KOPT-K1 (cell line): ENCODE measurements around the gene PLEKHO1.
A peak's percentile ranks its signal among the peaks of the same experiment; 100 is the strongest.

ENCODE experiments used
- H3K27ac ChIP-seq: fragments of 200-600 bp; sonication (generic); 2 replicates; pipeline ENCODE4 v1.5.1; 2016; ENCODE audit warnings: antibody characterized with exemption, mild to moderate bottlenecking, low read depth, low read length; ENCODE audit not compliant: poor library complexity, severe bottlenecking
- H3K36me3 ChIP-seq: fragments of 200-600 bp; sonication (generic); 2 replicates; pipeline ENCODE4 v1.5.1; 2017; ENCODE audit warnings: antibody characterized with exemption, mild to moderate bottlenecking, low read length, moderate library complexity; ENCODE audit not compliant: insufficient read depth
- H3K9me3 ChIP-seq: fragments of 200-600 bp; sonication (generic); 2 replicates; pipeline ENCODE4 v1.5.1; 2017; ENCODE audit warnings: antibody characterized with exemption, low read length, mild to moderate bottlenecking; ENCODE audit not compliant: insufficient read depth, poor library complexity, severe bottlenecking

The PLEKHO1 gene

GRCh38 chr1:150156868-150157603, 7.3 kb downstream of the PLEKHO1 start:
- Histone ChIP-seq H3K36me3 (peaks cover 90% of the 10 kb centered on the region), H3K27ac (peak overlapping the region; percentile 4), H3K9me3 (no peaks in the 10 kb centered on the region)

- Histone ChIP-seq H3K27ac (peak overlapping the region; percentile 70), H3K36me3 (peaks cover 65% of the 10 kb centered on the region)
Observed at GRCh38 chr1:150159550-150159949, 9.8 kb downstream of the PLEKHO1 start.

GRCh38 chr1:150160964-150161621, 11.4 kb downstream of the PLEKHO1 start:
- H3K27ac ChIP-seq, result peak overlapping the region; percentile 70
- peaks cover 50% of the 10 kb centered on the region for H3K36me3 ChIP-seq
- H3K9me3 ChIP-seq, result no peaks in the 10 kb centered on the region

More at GRCh38 chr1:150159550-150159949, 9.8 kb downstream of the PLEKHO1 start:
- H3K9me3 ChIP-seq, result no peaks in the 10 kb centered on the region

DNA sequence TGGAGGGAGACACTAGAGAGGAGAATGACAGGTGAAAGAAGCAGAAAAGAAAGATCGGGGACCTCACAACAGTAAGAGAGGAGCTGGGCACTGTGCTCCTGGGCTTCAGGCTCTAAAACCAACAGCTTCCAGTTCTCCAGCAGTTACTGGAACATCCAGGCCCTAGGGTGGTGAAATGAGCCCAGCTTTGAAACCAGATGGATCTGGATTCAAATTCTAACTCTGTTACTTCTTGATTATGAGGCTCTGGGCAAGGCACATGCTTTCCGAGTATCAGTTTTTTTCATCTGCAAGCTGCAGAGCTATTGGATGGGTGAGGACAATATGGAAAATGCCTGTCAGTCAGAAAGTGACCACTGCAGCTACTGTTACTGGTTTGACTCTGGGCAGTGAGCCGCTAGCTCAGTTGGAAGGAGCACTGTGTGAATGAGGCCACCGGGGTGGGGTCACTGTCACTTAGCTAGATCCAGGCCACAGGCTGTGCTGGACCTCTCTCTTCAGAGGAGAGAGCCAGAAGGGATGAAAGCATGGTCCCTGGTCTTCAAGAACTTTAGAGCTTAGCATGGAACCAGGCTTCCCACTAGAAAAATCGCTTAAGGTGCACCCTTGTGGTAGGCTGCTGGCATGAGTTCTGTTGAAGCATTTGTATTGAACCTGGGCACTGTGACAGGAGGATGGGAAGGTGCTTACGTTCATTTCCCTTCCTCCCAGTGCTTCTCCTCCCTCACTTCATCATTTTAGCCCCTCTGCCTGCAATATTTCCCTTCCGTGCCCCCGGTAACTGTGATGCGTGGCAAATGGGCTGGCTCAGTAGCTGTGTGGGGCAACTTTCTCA, 12.2 kb downstream of the PLEKHO1 start:
- H3K27ac ChIP-seq, result peak overlapping the region; percentile 70
- no peaks in the 10 kb centered on the region for H3K9me3 ChIP-seq
- peaks cover 41% of the 10 kb centered on the region for H3K36me3 ChIP-seq

DNA sequence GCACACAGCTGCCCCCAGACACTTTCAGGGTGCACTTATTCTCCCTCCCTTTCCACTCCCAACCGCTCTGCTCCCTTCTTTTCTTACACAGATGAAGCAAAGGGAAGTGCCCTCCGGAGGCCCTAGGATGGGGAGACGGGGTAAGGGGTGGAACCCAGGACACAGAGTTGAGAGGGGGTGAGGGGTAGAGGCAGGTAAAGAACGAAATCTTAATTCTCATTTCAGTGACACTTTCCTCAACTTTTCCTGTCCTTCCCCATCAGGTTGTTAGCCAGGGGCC, 12.8 kb downstream of the PLEKHO1 start:
- Histone ChIP-seq H3K36me3 (peaks cover 36% of the 10 kb centered on the region), H3K27ac (peak overlapping the region; percentile 70), H3K9me3 (no peaks in the 10 kb centered on the region)

DNA sequence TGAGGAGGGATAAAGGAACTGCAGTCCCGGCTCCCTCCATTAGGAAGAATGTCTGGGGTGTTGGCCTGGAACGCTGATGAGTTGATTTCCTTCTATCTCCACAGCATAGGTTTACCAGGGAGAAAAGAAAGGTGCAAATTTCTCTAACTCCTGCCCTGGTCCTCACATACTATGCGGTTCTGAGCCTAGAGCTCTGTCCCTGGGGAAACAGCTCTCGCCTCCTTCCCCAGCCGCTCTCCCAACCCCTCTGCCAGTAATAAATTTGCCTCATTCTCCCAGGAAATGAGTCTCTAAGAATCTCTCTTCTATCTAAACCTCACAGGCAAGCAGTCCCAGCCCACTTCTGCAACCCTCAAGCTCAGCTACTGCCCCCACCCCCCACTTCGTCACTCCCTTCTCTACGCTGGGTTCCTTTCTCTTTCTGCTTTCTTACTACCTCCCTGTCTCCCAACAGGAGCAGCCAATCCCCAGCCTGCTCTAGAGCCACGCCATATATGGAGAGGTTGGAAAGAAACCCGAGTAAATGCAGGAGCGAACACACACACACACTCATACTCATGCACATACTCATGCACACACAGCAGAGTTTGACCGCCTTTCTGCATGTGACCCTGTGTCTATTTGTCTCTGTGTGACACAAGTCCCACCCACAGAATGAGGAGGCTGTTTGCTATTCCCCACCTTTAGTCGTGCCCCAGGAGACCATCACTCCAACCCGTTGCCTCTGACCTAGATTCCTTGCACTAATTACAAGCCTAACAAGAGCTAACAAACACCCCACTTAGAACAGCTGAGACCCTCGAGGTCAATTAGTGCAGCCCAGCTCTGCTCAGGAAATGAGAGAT, 13.4 kb downstream of the PLEKHO1 start:
- Histone ChIP-seq H3K27ac (peak overlapping the region; percentile 70), H3K36me3 (peaks cover 30% of the 10 kb centered on the region), H3K9me3 (no peaks in the 10 kb centered on the region)

GRCh38 chr1:150164224-150164623, 14.5 kb downstream of the PLEKHO1 start:
- Histone ChIP-seq H3K36me3 (peaks cover 19% of the 10 kb centered on the region), H3K27ac (peak overlapping the region; percentile 70), H3K9me3 (no peaks in the 10 kb centered on the region)

- Histone ChIP-seq H3K9me3 (no peaks in the 10 kb centered on the region), H3K27ac (peak overlapping the region; percentile 70), H3K36me3 (peaks cover 13% of the 10 kb centered on the region)
Observed at GRCh38 chr1:150164779-150165178, 15.1 kb downstream of the PLEKHO1 start.

DNA sequence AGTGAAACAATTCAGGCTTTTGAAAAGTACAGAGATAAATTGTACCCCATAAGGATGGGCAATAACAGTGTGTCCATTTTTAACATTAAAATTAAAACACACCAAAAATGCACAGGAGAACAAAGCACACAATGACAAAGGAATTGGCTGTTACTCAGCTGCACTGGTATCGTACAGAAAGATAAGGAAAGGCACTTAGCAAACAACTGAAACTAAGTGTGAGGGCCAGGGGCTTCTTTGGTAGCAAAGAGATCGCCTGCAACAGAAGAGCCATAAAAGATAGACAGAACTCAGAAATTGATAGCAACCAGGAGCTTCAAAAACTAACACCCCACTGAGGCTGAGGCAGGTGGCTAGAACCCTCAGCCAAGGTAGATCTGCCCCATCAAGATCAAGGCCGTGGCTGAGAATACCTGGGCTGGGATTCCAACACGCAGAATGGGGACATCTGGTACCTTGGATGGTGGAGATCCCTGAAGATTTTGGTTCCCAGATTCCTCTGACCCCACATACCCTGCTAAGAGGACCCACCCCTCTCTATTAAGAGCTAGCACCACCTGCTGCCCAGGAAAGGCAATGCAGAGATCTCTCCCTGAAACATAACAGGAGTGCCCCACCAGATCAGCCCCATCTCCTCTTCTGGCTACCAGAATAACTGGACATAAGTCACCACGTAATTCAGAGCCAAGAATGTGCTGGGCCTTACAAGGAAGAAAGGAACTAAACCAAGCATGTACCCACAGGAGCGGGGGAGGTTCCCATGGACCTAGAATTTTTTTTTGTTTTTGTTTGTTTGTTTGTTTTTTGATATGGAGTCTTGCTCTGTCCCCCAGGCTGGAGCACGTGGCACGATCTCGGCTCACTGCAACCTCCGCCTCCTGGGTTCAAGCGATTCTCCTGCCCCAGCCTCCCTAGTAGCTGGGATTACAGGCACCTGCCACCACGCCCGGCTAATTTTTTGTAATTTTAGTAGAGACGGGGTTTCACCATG, 16.2 kb downstream of the PLEKHO1 start:
- Histone ChIP-seq H3K36me3 (0 out of 2 replicates have a peak, but pooled peaks cover 4% of the 10 kb centered on the region), H3K9me3 (no peaks in the 10 kb centered on the region), H3K27ac (peak overlapping the region; percentile 70)

GRCh38 chr1:150168960-150169601, 19.4 kb downstream of the PLEKHO1 start:
- Histone ChIP-seq H3K27ac (no peak overlapping the region), H3K36me3 (no peaks in the 10 kb centered on the region), H3K9me3 (no peaks in the 10 kb centered on the region)

- H3K9me3 ChIP-seq, result no peaks in the 10 kb centered on the region
- H3K36me3 ChIP-seq, result no peaks in the 10 kb centered on the region
Observed at GRCh38 chr1:150171801-150172200, 22.1 kb downstream of the PLEKHO1 start.

DNA sequence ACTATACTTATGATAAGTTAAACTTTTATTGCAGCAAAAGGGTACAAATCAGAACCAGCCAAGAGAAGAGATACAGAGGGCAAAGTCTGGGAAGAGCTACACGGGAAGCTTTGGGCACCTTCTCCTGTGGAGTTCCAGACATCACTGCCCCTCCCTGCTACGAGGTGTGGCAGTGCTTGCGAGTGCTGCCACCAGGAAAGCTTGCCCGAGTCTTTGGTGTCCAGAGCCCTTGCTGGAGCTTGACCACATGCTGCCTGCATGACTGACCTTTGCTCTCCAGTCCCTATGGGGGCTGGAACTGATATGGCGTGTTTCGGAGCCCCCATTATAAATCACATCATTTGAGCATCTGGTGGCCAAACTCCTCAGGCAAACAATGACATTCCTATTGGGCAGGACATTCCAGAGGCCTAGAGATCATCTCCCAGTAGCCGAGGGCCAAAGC, 23.4 kb downstream of the PLEKHO1 start:
- H3K27ac ChIP-seq, result no peak overlapping the region
- no peaks in the 10 kb centered on the region for H3K36me3 ChIP-seq
- no peaks in the 10 kb centered on the region for H3K9me3 ChIP-seq

More at GRCh38 chr1:150171801-150172200, 22.1 kb downstream of the PLEKHO1 start:
- H3K27ac ChIP-seq, result no peak overlapping the region

DNA sequence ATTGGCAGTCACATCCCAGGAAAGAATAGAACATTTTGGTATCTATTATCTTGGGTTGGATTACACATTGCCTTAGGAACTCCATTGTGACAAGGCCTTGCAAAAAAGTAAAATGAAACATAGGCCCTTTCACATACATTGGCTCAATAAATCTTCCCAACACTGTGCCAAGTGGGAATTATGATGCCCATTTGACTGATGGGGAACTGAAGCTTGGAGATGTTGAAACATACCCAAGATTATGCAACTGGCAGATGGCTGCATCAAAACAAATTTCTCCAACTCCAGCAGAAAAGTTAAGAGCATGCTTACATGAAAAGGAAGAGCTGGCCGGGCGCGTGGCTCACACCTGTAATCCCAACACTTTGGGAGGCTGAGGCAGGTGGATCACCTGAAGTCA, 26.9 kb downstream of the PLEKHO1 start:
- Histone ChIP-seq H3K27ac (no peak overlapping the region), H3K9me3 (no peaks in the 10 kb centered on the region), H3K36me3 (no peaks in the 10 kb centered on the region)
